GM12878 (cell line): ENCODE data around the gene NDEL1. TPM values are rescaled to one million over a fixed set of nuclear protein-coding genes. Genes with fewer than 3 reads are reported as not detected.

ENCODE experiments used
- ATAC-seq: fragments of 200-7000 bp; cut with Tn5 transposase; 3 replicates; pipeline ENCODE4 v1.9.1; 2020; ENCODE audit warnings: mild to moderate bottlenecking, moderate library complexity
- BruUV-seq: library from RNA; stranded (reverse); fragments of 400-500 nt; replicated peaks from 2 replicates; lab custom pipeline; 2021; lab: Mats Ljungman, UMichigan
- CTCF ChIA-PET: fragments of 300-600 bp; sonication (Branson Sonifier 250); formaldehyde crosslinking; extraction: SDS; loops from one replicate; lab custom pipeline; 2021; ENCODE audit warnings: inconsistent platforms; lab: Yijun Ruan, JAX
- POLR2A ChIA-PET: fragments of 350-600 bp; formaldehyde crosslinking; extraction: SDS; loops from one replicate; lab custom pipeline; 2021; ENCODE audit warnings: inconsistent platforms; lab: Charles Lee
- RAD21 ChIA-PET: fragments of 300-600 bp; sonication (Branson Sonifier 250); formaldehyde crosslinking; loops from one replicate; lab custom pipeline; 2023; ENCODE audit warnings: antibody characterized with exemption; ENCODE audit not compliant: unreplicated experiment; lab: Charles Lee
- SMC1A ChIA-PET: fragments of 300-600 bp; sonication (Branson Sonifier 250); formaldehyde crosslinking; loops from one replicate; lab custom pipeline; 2023; ENCODE audit not compliant: unreplicated experiment, uncharacterized antibody; lab: Charles Lee
- DNase-seq: peaks from one replicate; pipeline ENCODE4 v3.0.0-alpha.2; 2011; ENCODE audit warnings: low read depth, low spot score
- FAIRE-seq: peaks from 3 replicates; lab custom pipeline; 2011; peaks lifted over from hg19 to GRCh38; lab: Jason Lieb, UNC
- H2AFZ ChIP-seq: 2 replicates; pipeline ENCODE4 v1.6.0; 2011; ENCODE audit warnings: low read depth, low read length, control low read depth; ENCODE audit not compliant: control insufficient read depth
- H3K27ac ChIP-seq: 2 replicates; pipeline ENCODE4 v1.5.1; 2011; ENCODE audit warnings: control low read depth; ENCODE audit not compliant: control insufficient read depth, insufficient read depth
- H3K27me3 ChIP-seq, 2 experiments: replicated peaks in 1 of 2; 2 replicates each; pipeline versions ENCODE4 v1.6.0 to v1.6.1; 2011; ENCODE audit warnings: low read length in 1 of 2; ENCODE audit not compliant: control insufficient read depth in 2 of 2, insufficient read depth in 2 of 2
- H3K36me3 ChIP-seq, 2 experiments: 2 replicates each; pipeline ENCODE4 v1.5.1; 2011; ENCODE audit warnings: low read length in 1 of 2; ENCODE audit not compliant: control insufficient read depth in 2 of 2, insufficient read depth in 2 of 2
- H3K4me1 ChIP-seq: 2 replicates; pipeline ENCODE4 v1.6.1; 2011; ENCODE audit warnings: mild to moderate bottlenecking, low read length, moderate library complexity, mixed read lengths; ENCODE audit not compliant: control insufficient read depth, insufficient read depth
- H3K4me2 ChIP-seq: 2 replicates; pipeline ENCODE4 v1.6.0; 2011; ENCODE audit warnings: control low read depth; ENCODE audit not compliant: control insufficient read depth, insufficient read depth
- H3K4me3 ChIP-seq: fragments of 200-600 bp; sonication (generic); 2 replicates; pipeline ENCODE4 v1.5.1; 2016
- H3K79me2 ChIP-seq: 2 replicates; pipeline ENCODE4 v1.6.0; 2011; ENCODE audit warnings: low read length; ENCODE audit not compliant: control insufficient read depth, insufficient read depth
- H3K9ac ChIP-seq: 2 replicates; pipeline ENCODE4 v1.8.0; 2011; ENCODE audit warnings: low read length, control low read depth, mixed read lengths; ENCODE audit not compliant: control insufficient read depth, insufficient read depth
- H3K9me3 ChIP-seq: replicated peaks from 3 replicates; pipeline ENCODE4 v1.5.1; 2011; ENCODE audit warnings: mild to moderate bottlenecking, low read length; ENCODE audit not compliant: control insufficient read depth, insufficient read depth
- H4K20me1 ChIP-seq: 2 replicates; pipeline ENCODE4 v1.6.0; 2011; ENCODE audit not compliant: control insufficient read depth, insufficient read depth
- EED ChIP-seq: sonication (generic); IDR thresholded peaks from 2 replicates; pipeline ENCODE4 v1.6.1; 2016; ENCODE audit warnings: antibody characterized with exemption, low read depth
- MEF2B ChIP-seq: fragments of 450-650 bp; IDR thresholded peaks from 2 replicates; pipeline ENCODE4 v1.6.1; 2018; ENCODE audit warnings: mild to moderate bottlenecking, moderate library complexity; ENCODE audit not compliant: partially characterized antibody, poor library complexity, severe bottlenecking
- NBN ChIP-seq: fragments of 450-650 bp; IDR thresholded peaks from 2 replicates; pipeline ENCODE4 v1.6.1; 2016
- NKRF ChIP-seq: fragments of 450-650 bp; conservative IDR thresholded peaks from 2 replicates; pipeline ENCODE4 v1.6.1; 2017; ENCODE audit warnings: mild to moderate bottlenecking, moderate library complexity
- PBX3 ChIP-seq: IDR thresholded peaks from 2 replicates; pipeline ENCODE4 v1.6.1; 2011; ENCODE audit warnings: mild to moderate bottlenecking, low read depth, low read length, moderate library complexity; ENCODE audit not compliant: insufficient replicate concordance
- WGBS: methylation state at CpG from one replicate; pipeline ENCODE4 v1.1.6; 2016; ENCODE audit warnings: low lambda C conversion rate; ENCODE audit not compliant: insufficient replicate concordance, insufficient coverage; ENCODE audit errors: missing lambda C conversion rate; 5-methylcytosine and 5-hydroxymethylcytosine counted together
- in situ Hi-C: fragments of 300-500 bp; cut with MboI; formaldehyde crosslinking; loops from 9 replicates; pipeline ENCODE4 v1.14.3; 2018; ENCODE audit warnings: mixed read lengths
- intact Hi-C: fragments of 100-400 bp; cut with micrococcal nuclease; formaldehyde crosslinking; loops from one replicate; pipeline ENCODE4 v1.14.2; 2022; ENCODE audit not compliant: unreplicated experiment
- polyA plus RNA-seq, 11 experiments: library from polyadenylated mRNA; depleted of rRNA in 4 of 11; unstranded in 6 of 11; stranded (reverse) in 5 of 11; fragments of >200 nt; fragmentation: Nextera tagmentation in 4 of 11; fragmentation: Illumina TruSeq in 1 of 11; extraction: Ambion mirVana in 4 of 11; extraction: Trizol in 1 of 11; gene quantifications; 1 replicate in 1 of 11; 2 replicates in 10 of 11; pipeline versions ENCODE4 v1.2.1 to v1.2.3, GENCODE V29; 2011 to 2016; ENCODE audit warnings: inconsistent platforms in 2 of 11, missing spikeins in 2 of 11, low read depth in 1 of 11
- total RNA-seq, 4 experiments: library from RNA; depleted of rRNA in 3 of 4; stranded (reverse); fragments of >200 nt in 3 of 4; fragmentation: Illumina TruSeq in 1 of 4; extraction: Trizol in 1 of 4; gene quantifications; 2 replicates each; pipeline versions ENCODE4 v1.2.1 to v1.2.3, GENCODE V29; 2013 to 2021

The NDEL1 gene
- total and polyA plus RNA-seq, 10 of the 15 experiments (the other 5 are each of a cell fraction or from before 2014, with no cell fraction given), result 0.72 to 41.5 (median 29.9) TPM

GRCh38 chr17:8477715-8478441, 42.2 kb downstream of the NDEL1 start:
- H3K4me3 ChIP-seq, result no peak overlapping the region
- peaks cover 9 to 12% of the 10 kb centered on the region in 2 experiments; a peak in 3 of 4 replicates for H3K36me3 ChIP-seq
- no peaks in the 10 kb centered on the region for H3K27me3 ChIP-seq
- TF ChIP-seq NKRF, result no peak
- no peak for TF ChIP-seq PBX3
- TF ChIP-seq NBN, result no peak
- TF ChIP-seq MEF2B, result no peak
- TF ChIP-seq EED, result no peak
- TF ChIP-seq, all 136 proteins: peak for 0
- no peaks in the 10 kb centered on the region; the same call in 2 of the 3 replicates for H3K9me3 ChIP-seq
- DNase-seq, result no peak
- intact Hi-C loops (no loop called here), in situ Hi-C loops (no loop called here)
- H3K9ac ChIP-seq, result no peak overlapping the region
- no peaks in the 10 kb centered on the region for H3K79me2 ChIP-seq
- no peak overlapping the region for H3K27ac ChIP-seq
- SMC1A ChIA-PET, result no interaction called here
- POLR2A ChIA-PET, result no interaction called here
- CTCF ChIA-PET, result no interaction called here
- H3K4me1 ChIP-seq, result no peaks in the 10 kb centered on the region
- FAIRE-seq, result no peak
- no peaks in the 10 kb centered on the region; the same call in 1 of the 2 replicates for H4K20me1 ChIP-seq
- 97% methylated on average over 22 of the region's 22 CpGs for WGBS
- no peak for ATAC-seq
- no TSS peak for BruUV-seq
- RAD21 ChIA-PET, result no interaction called here
- H2AFZ ChIP-seq, result no peak overlapping the region
- no peak overlapping the region for H3K4me2 ChIP-seq
